ENCODE measurements around the gene CDH23.

Gene CDH23

GRCh38 chr10:71375952-71376351 lies 20.8 kb upstream of the CDH23 start:
- no peak for TF ChIP-seq CTCF (IDR thresholded peaks at IDR 0.05; ENCODE audit: insufficient read depth, low read length, poor library complexity, severe bottlenecking)
- Histone ChIP-seq H3K36me3 (ENCODE audit: control insufficient read depth, insufficient read depth, low read length) (no peaks in the 10 kb centered on the region), H3K27me3 (replicated peaks; ENCODE audit: control insufficient read depth, insufficient read depth, low read length) (no peaks in the 10 kb centered on the region), H3K4me3 (replicated peaks; ENCODE audit: low read depth, low read length) (no peak overlapping the region)
- no peak for DNase-seq (ENCODE audit: extremely low read depth, insufficient read length)

- Histone ChIP-seq H3K27me3 (replicated peaks; ENCODE audit: control insufficient read depth, insufficient read depth, low read length) (no peaks in the 10 kb centered on the region), H3K36me3 (ENCODE audit: control insufficient read depth, insufficient read depth, low read length) (no peaks in the 10 kb centered on the region), H3K4me3 (replicated peaks; ENCODE audit: low read depth, low read length) (no peak overlapping the region)
- TF ChIP-seq CTCF (IDR thresholded peaks at IDR 0.05; ENCODE audit: insufficient read depth, low read length, poor library complexity, severe bottlenecking) = no peak
- DNase-seq (ENCODE audit: extremely low read depth, insufficient read length) = no peak
These were observed 18.2 kb upstream of the CDH23 start for GRCh38 chr10:71378336-71379117.

- Histone ChIP-seq H3K27me3 (replicated peaks; ENCODE audit: control insufficient read depth, insufficient read depth, low read length) (no peaks in the 10 kb centered on the region), H3K36me3 (ENCODE audit: control insufficient read depth, insufficient read depth, low read length) (no peaks in the 10 kb centered on the region), H3K4me3 (replicated peaks; ENCODE audit: low read depth, low read length) (no peak overlapping the region)
- no peak for DNase-seq (ENCODE audit: extremely low read depth, insufficient read length)
- no peak for TF ChIP-seq CTCF (IDR thresholded peaks at IDR 0.05; ENCODE audit: insufficient read depth, low read length, poor library complexity, severe bottlenecking)
These were observed 17.5 kb upstream of the CDH23 start for GRCh38 chr10:71379118-71379766.

GRCh38 chr10:71380841-71381240 lies 15.9 kb upstream of the CDH23 start:
- Histone ChIP-seq H3K27me3 (replicated peaks; ENCODE audit: control insufficient read depth, insufficient read depth, low read length) (no peaks in the 10 kb centered on the region), H3K4me3 (replicated peaks; ENCODE audit: low read depth, low read length) (no peak overlapping the region), H3K36me3 (ENCODE audit: control insufficient read depth, insufficient read depth, low read length) (no peaks in the 10 kb centered on the region)
- DNase-seq (ENCODE audit: extremely low read depth, insufficient read length) = no peak
- TF ChIP-seq CTCF (IDR thresholded peaks at IDR 0.05; ENCODE audit: insufficient read depth, low read length, poor library complexity, severe bottlenecking) = no peak

- no peaks in the 10 kb centered on the region for H3K36me3 ChIP-seq (ENCODE audit: control insufficient read depth, insufficient read depth, low read length)
- no peak for TF ChIP-seq CTCF (IDR thresholded peaks at IDR 0.05; ENCODE audit: insufficient read depth, low read length, poor library complexity, severe bottlenecking)
- H3K4me3 ChIP-seq (replicated peaks; ENCODE audit: low read depth, low read length) = no peak overlapping the region
- H3K27me3 ChIP-seq (replicated peaks; ENCODE audit: control insufficient read depth, insufficient read depth, low read length) = no peaks in the 10 kb centered on the region
- no peak for DNase-seq (ENCODE audit: extremely low read depth, insufficient read length)
These were observed 15.1 kb upstream of the CDH23 start for GRCh38 chr10:71381611-71382010.
